WI38 (cell line): ENCODE data around the gene RCSD1.

ENCODE experiments used
- H3K4me3 ChIP-seq: 2 replicates; pipeline ENCODE4 v1.5.1; 2011; ENCODE audit warnings: low read depth, mild to moderate bottlenecking, control low read depth, low read length
- TF ChIP-seq, protein P1 (sequence below): IDR thresholded peaks from 2 replicates; pipeline ENCODE4 v1.5.1; 2012; ENCODE audit warnings: low read depth, mild to moderate bottlenecking, control low read depth, low read length

The RCSD1 gene

GRCh38 chr1:167669209-167670124 lies 39.4 kb downstream of the RCSD1 start:
- TF ChIP-seq, protein P1, sequence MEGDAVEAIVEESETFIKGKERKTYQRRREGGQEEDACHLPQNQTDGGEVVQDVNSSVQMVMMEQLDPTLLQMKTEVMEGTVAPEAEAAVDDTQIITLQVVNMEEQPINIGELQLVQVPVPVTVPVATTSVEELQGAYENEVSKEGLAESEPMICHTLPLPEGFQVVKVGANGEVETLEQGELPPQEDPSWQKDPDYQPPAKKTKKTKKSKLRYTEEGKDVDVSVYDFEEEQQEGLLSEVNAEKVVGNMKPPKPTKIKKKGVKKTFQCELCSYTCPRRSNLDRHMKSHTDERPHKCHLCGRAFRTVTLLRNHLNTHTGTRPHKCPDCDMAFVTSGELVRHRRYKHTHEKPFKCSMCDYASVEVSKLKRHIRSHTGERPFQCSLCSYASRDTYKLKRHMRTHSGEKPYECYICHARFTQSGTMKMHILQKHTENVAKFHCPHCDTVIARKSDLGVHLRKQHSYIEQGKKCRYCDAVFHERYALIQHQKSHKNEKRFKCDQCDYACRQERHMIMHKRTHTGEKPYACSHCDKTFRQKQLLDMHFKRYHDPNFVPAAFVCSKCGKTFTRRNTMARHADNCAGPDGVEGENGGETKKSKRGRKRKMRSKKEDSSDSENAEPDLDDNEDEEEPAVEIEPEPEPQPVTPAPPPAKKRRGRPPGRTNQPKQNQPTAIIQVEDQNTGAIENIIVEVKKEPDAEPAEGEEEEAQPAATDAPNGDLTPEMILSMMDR = no peak
- no peak overlapping the region for H3K4me3 ChIP-seq

DNA sequence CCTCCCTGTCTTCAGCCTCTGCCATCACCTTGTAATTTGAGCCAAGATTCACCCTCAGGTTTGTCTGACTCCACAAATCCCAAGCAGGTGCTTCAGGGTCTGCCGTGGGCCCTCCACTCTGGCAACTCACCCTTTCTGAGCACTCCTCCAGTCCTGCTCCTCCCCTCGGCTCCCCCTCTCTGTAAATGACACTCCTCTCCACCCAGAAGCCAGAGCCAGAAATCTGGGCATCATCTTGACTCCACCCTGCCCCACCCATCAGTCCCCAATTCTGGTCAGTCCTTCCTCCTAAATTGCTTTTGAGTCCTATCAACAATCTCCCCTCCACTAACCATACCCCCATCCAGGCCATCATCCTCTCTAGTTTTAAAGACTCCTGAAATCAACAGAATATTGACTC lies 40.5 kb downstream of the RCSD1 start:
- H3K4me3 ChIP-seq = no peak overlapping the region
- TF ChIP-seq, protein P1 = no peak

DNA sequence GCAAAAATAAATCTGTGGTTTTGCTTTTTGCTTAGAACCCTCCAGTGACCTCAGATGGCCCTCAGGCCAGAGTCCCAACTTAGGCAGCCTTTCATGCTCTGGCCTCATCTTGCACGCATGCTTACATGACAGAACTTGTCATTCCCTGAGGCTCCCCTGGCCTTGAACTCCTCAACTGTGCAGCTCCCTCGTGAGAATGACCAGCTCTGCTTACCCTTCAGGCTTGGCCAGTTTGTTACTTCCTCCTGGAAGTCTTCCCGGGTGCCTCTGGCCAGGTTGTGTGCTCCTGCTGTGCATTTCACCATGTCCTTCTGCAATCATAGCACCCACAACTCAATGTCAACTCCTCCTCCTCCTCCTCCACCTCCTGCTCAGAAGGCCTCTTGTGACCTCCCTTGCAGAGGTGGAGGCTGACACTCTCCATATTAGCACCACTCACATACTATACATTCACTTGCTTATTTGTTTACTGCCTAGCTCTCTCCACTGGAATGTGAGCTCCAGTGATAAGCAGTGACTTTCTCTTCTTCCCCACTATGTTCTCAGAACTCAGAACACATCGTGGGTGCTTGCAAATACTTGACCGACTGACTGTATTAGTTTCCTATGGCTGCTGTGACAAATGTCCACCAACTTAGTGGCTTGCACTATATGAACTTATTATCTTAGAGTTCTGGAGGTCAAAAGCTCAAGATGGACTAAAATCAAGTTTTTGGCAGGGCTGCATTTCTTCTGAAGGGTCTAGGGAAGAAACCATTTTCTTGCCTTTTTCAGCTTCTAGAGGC lies 41.9 kb downstream of the RCSD1 start:
- TF ChIP-seq, protein P1 = no peak
- no peak overlapping the region for H3K4me3 ChIP-seq

- no peak overlapping the region for H3K4me3 ChIP-seq
Observed at GRCh38 chr1:167672831-167673230, 42.8 kb downstream of the RCSD1 start.

DNA sequence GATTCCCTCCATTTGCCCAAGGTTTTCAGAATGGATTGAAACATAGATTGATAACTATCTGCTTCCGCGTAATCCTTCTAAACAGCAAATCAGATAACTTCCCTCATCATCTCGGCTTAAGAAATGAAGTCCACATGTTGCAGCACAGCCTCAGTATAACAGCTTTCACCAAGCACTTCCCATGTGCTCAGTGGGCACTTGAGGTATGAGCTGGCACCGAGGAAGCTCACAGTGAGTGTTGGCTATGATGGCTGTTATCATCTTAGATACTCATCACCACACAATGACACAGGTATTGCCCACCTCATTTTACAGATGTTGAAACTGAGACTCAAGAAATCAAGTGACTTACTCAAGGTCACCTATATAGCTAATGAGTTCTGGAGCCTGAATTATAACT lies 43.2 kb downstream of the RCSD1 start:
- TF ChIP-seq, protein P1 = no peak
- no peak overlapping the region for H3K4me3 ChIP-seq

More at GRCh38 chr1:167672831-167673230, 42.8 kb downstream of the RCSD1 start:
- TF ChIP-seq, protein P1 = no peak

GRCh38 chr1:167674156-167674555 lies 44.1 kb downstream of the RCSD1 start:
- TF ChIP-seq, protein P1 = no peak
- H3K4me3 ChIP-seq = no peak overlapping the region

- H3K4me3 ChIP-seq = no peak overlapping the region
- TF ChIP-seq, protein P1 = no peak
Observed at GRCh38 chr1:167675440-167675839, 45.4 kb downstream of the RCSD1 start.
